Heart left ventricle (tissue), 13 donors: ENCODE measurements around the gene MIS12.

Source experiments
- CTCF ChIP-seq, 12 donors: fragments of 200-600 bp; sonication (generic) in 4 of 12; IDR thresholded peaks; one replicate each; pipeline versions ENCODE4 v1.5.0 to v1.8.0; 2018 to 2022; ENCODE audit warnings: antibody characterized with exemption in 12 of 12, mild to moderate bottlenecking in 5 of 12
- POLR2A ChIP-seq, 2 donors: fragments of 450-650 bp; IDR thresholded peaks; one replicate each; pipeline ENCODE4 v1.6.1; 2017; ENCODE audit warnings: antibody characterized with exemption in 2 of 2, mild to moderate bottlenecking in 2 of 2, moderate library complexity in 2 of 2
- donor health status: ischemic (EF 13 %, LVEDD 7.1; RV severe dilation, severe dysfunction).
- donor health status: DM: no; HTN: yes; CAD: no.
- donor health status: DM: no; HTN: no; CAD: no.
- donor health status: ischemic (EF 25% LVEDD 6.9; RV normal size, moderate dysfunction).
- donor health status: ischemic (EF 25% LVEDD 5.7; RV mildly dilated, moderate dysfunction).
- donor health status: ischemic (EF 35%, LVEDD 5.7; RV mildly dilated, moderate dysfunction).
- donor health status: nonischemic (EF 11% LVEDD 7.7; RV severe dilation, severe dysfunction).
- donor health status: DM: yes; HTN: yes; CAD: no.
- donor health status: PGD.
- donor health status: ischemic (EF 29% LVEDD 5.4; RV normal size, mild dysfunction).
- donor health status: nonischemic (EF 23%, LVEDD 6.1; RV moderate dilation, normal function).

- TF ChIP-seq POLR2A (IDR thresholded peaks at IDR 0.05) (no peak), CTCF (IDR thresholded peaks at IDR 0.05) (no peak)
These were observed 23.1 kb downstream of the MIS12 start for GRCh38 chr17:5509482-5509881.
